ENCODE results near the gene DNAJC5G. TPM values are rescaled to one million over a fixed set of nuclear protein-coding genes. Genes with fewer than 3 reads are reported as not detected.

The DNAJC5G gene, protein sequence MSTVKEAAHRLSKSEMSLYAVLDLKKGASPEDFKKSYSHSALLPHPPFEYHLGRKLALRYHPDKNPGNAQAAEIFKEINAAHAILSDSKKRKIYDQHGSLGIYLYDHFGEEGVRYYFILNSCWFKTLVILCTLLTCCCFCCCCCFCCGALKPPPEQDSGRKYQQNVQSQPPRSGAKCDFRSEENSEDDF
- 1 to 10 TPM in 5 of 9 donors, under 1 TPM in 4; 0.36 to 3.3 (median 1.2) TPM for total RNA-seq
- polyA plus RNA-seq, result 1 to 10 TPM in 1 of 2 donors, under 1 TPM in 1; 0.11 to 1.8 TPM
- long read RNA-seq, donor 1, partial matches to known transcripts, result 0 of 1 reads
- long read RNA-seq, donor 1, other reads (novel, unspliced or antisense), result 1 of 1 reads
- long read RNA-seq, donor 2, partial matches to known transcripts, result 2 of 5 reads
- long read RNA-seq, donor 2, other reads (novel, unspliced or antisense), result 3 of 5 reads
- long read RNA-seq, donor 3, result 0 reads

DNA sequence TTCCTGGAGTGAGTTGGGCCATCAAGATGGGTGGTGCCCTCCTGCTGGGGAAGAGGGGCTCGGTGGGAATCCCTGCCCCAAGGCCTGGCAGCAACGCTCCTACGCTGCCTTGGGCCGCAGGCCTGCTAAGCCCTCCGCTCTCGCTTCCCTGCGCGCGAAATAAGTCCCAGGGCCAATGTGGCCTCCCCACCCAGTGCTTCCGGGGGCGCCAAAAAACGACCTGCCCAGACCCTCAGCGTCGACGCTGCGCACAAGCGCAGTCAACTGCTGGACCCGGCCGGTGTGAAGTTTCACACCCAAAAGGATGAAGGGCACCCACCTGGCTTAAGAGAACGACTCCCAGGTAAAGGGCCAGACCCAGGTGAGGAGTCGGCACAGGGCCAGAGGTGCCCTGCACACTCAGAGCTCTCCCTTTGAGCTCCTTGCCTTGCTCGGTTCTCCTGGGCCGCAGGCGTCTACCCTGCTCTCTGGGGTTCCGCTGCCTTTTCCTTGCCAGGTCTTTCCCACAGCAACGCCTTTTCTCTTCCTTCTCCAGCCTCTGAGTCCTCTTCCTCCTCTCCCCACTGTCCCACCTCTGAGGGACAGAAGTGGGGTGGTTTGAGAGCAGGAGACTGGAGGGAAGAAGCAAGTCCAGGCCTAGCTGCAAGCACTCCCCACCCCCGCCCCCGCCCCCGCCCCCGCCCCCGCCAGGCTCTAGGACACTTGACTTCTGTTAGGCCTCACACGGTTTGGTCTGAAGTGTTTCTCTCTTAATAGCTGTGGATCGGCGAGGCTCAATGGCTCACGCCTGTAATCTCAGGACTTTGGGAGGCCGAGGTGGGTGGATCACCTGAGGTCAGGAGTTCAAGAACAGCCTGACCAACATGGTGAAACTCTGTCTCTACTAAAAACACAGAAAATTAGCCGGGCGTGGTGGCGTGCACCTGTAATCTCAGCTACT lies at the start of gene DNAJC5G:
TSS of gene DNAJC5G (plus strand) at position 223 of the 940 bp plus-strand sequence. CDS start 1,296 bp downstream, outside the sequence.
- intact Hi-C loops (cut with DNase I), result loop anchor here in 5 of 10 donors (2.0 to 10.0 kb wide), 4 partner anchors 177 to 321 kb away; no protein-coding TSS in a partner anchor
- DNase-seq, result no peak
- peak within 1 kb of the TSS in 5 of 12 donors; percentile 71 to 91 (median 81) for H3K27ac ChIP-seq
- H3K9me3 ChIP-seq, result no peaks in the 10 kb centered on the region
- WGBS, 4 donors, result 73 to 81% (median 77%) methylated on average over 37 to 39 of the region's 39 CpGs
- peaks cover 0 to 4% (median 0%) of the 10 kb centered on the region in 9 donors for H3K27me3 ChIP-seq
- H3K4me1 ChIP-seq, result peaks cover 0 to 41% (median 8%) of the 10 kb centered on the region in 12 donors
- no peaks in the 10 kb centered on the region for H3K36me3 ChIP-seq
- H3K4me3 ChIP-seq, result no peak within 1 kb of the TSS
- no peak for ATAC-seq
- TF ChIP-seq, protein P1, sequence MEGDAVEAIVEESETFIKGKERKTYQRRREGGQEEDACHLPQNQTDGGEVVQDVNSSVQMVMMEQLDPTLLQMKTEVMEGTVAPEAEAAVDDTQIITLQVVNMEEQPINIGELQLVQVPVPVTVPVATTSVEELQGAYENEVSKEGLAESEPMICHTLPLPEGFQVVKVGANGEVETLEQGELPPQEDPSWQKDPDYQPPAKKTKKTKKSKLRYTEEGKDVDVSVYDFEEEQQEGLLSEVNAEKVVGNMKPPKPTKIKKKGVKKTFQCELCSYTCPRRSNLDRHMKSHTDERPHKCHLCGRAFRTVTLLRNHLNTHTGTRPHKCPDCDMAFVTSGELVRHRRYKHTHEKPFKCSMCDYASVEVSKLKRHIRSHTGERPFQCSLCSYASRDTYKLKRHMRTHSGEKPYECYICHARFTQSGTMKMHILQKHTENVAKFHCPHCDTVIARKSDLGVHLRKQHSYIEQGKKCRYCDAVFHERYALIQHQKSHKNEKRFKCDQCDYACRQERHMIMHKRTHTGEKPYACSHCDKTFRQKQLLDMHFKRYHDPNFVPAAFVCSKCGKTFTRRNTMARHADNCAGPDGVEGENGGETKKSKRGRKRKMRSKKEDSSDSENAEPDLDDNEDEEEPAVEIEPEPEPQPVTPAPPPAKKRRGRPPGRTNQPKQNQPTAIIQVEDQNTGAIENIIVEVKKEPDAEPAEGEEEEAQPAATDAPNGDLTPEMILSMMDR (IDR thresholded peaks at IDR 0.05), result no peak
- no peak for TF ChIP-seq POLR2A (IDR thresholded peaks at IDR 0.05)

GRCh38 chr2:27225526-27225925 lies 49.7 kb upstream of the DNAJC5G start:
- TF ChIP-seq, protein P1 (IDR thresholded peaks at IDR 0.05), result no peak
- no peak for TF ChIP-seq POLR2A (IDR thresholded peaks at IDR 0.05)
- ATAC-seq (no peak), DNase-seq (no peak)
- Histone ChIP-seq H3K36me3 (peaks cover 0 to 100% (median 95%) of the 10 kb centered on the region in 9 donors), H3K27ac (no peak overlapping the region), H3K9me3 (no peaks in the 10 kb centered on the region), H3K4me1 (no peaks in the 10 kb centered on the region), H3K27me3 (no peaks in the 10 kb centered on the region), H3K4me3 (no peak overlapping the region)
- intact Hi-C loops (cut with DNase I), result no loop called here
- WGBS, 4 donors, result 91 to 96% (median 94%) methylated on average over 9 of the region's 9 CpGs

GRCh38 chr2:27227501-27227900 lies 47.7 kb upstream of the DNAJC5G start:
- Histone ChIP-seq H3K9me3 (no peaks in the 10 kb centered on the region), H3K4me1 (no peaks in the 10 kb centered on the region), H3K4me3 (no peak overlapping the region), H3K36me3 (peaks cover 0 to 100% (median 98%) of the 10 kb centered on the region in 9 donors), H3K27ac (no peak overlapping the region), H3K27me3 (no peaks in the 10 kb centered on the region)
- 87 to 92% (median 88%) methylated on average over 2 of the region's 2 CpGs for WGBS, 4 donors
- no peak for ATAC-seq
- intact Hi-C loops (cut with DNase I), result no loop called here
- TF ChIP-seq, protein P1 (IDR thresholded peaks at IDR 0.05), result no peak
- no peak for TF ChIP-seq POLR2A (IDR thresholded peaks at IDR 0.05)
- no peak for DNase-seq

Measured in heart left ventricle (tissue), 16 donors.